ENCODE results near the gene DPYSL3. TPM values are rescaled to one million over a fixed set of nuclear protein-coding genes. Genes with fewer than 3 reads are reported as not detected.
A peak's percentile ranks its signal among the peaks of the same experiment; 100 is the strongest.

DPYSL3 gene
- total RNA-seq, 2 donors from 2014 or later = 6.5 to 10.5 TPM

- H3K36me3 ChIP-seq (replicated peaks in 1 of 2; ENCODE audit: insufficient read depth in 1 of 2, low read depth in 2 of 2) = no peaks in the 10 kb centered on the region
- WGBS, 2 donors = 24 to 37% methylated on average over 4 of the region's 4 CpGs
Observed at GRCh38 chr5:147432323-147432722, 77.5 kb downstream of the DPYSL3 start.

GRCh38 chr5:147431586-147431985, 78.3 kb downstream of the DPYSL3 start:
- 65 to 74% methylated on average over 3 of the region's 3 CpGs for WGBS, 2 donors
- H3K4me3 ChIP-seq = no peak overlapping the region
- H3K4me1 ChIP-seq = no peaks in the 10 kb centered on the region
- H3K27me3 ChIP-seq = no peaks in the 10 kb centered on the region
- ATAC-seq (no peak), DNase-seq (no peak)
- intact Hi-C loops (cut with DNase I) = no loop called here
- no peaks in the 10 kb centered on the region for H3K9me3 ChIP-seq
- H3K27ac ChIP-seq = no peak overlapping the region
- no peaks in the 10 kb centered on the region for H3K36me3 ChIP-seq (replicated peaks in 1 of 2; ENCODE audit: insufficient read depth in 1 of 2, low read depth in 2 of 2)
- TF ChIP-seq POLR2A (IDR thresholded peaks at IDR 0.05) = no peak
- no peak for TF ChIP-seq CTCF (IDR thresholded peaks at IDR 0.05)

More at GRCh38 chr5:147432323-147432722, 77.5 kb downstream of the DPYSL3 start:
- Histone ChIP-seq H3K9me3 (no peaks in the 10 kb centered on the region), H3K27ac (no peak overlapping the region), H3K27me3 (no peaks in the 10 kb centered on the region), H3K4me1 (no peaks in the 10 kb centered on the region), H3K4me3 (no peak overlapping the region)
- ATAC-seq (no peak), DNase-seq (no peak)
- intact Hi-C loops (cut with DNase I) = no loop called here
- TF ChIP-seq POLR2A (IDR thresholded peaks at IDR 0.05) (no peak), CTCF (IDR thresholded peaks at IDR 0.05) (no peak)

- H3K4me3 ChIP-seq = no peak overlapping the region
- no peak overlapping the region for H3K27ac ChIP-seq
Observed at GRCh38 chr5:147430628-147431027, 79.2 kb downstream of the DPYSL3 start.

GRCh38 chr5:147427521-147428401, 82.1 kb downstream of the DPYSL3 start:
- WGBS, 2 donors = 44 to 67% methylated on average over 1 of the region's 1 CpG
- no peak for TF ChIP-seq POLR2A (IDR thresholded peaks at IDR 0.05)
- TF ChIP-seq CTCF (IDR thresholded peaks at IDR 0.05) = no peak
- Histone ChIP-seq H3K27ac (no peak overlapping the region), H3K27me3 (no peaks in the 10 kb centered on the region), H3K9me3 (no peaks in the 10 kb centered on the region), H3K4me1 (no peaks in the 10 kb centered on the region), H3K4me3 (no peak overlapping the region), H3K36me3 (replicated peaks in 1 of 2; ENCODE audit: insufficient read depth in 1 of 2, low read depth in 2 of 2) (no peaks in the 10 kb centered on the region)
- ATAC-seq (no peak), DNase-seq (peak in 1 of 4 donors; percentile 8)
- intact Hi-C loops (cut with DNase I) = no loop called here

More at GRCh38 chr5:147430628-147431027, 79.2 kb downstream of the DPYSL3 start:
- intact Hi-C loops (cut with DNase I) = no loop called here
- DNase-seq (no peak), ATAC-seq (no peak)
- Histone ChIP-seq H3K27me3 (no peaks in the 10 kb centered on the region), H3K9me3 (no peaks in the 10 kb centered on the region), H3K4me1 (no peaks in the 10 kb centered on the region), H3K36me3 (replicated peaks in 1 of 2; ENCODE audit: insufficient read depth in 1 of 2, low read depth in 2 of 2) (no peaks in the 10 kb centered on the region)
- 94% methylated on average over 2 of the region's 2 CpGs for WGBS, 2 donors
- TF ChIP-seq POLR2A (IDR thresholded peaks at IDR 0.05) = no peak
- no peak for TF ChIP-seq CTCF (IDR thresholded peaks at IDR 0.05)

Data from body of pancreas (tissue), 4 donors.